Stimulated activated CD8-positive, alpha-beta memory T cell treated with anti-CD3 and anti-CD28 coated beads, Interleukin-4, amount 100 ng/mL, for 24 hours (primary cell): ENCODE measurements around the gene VSIR.

ENCODE experiments used
- DNase-seq: peaks from one replicate; pipeline ENCODE4 v3.0.0-alpha.2; 2020; ENCODE audit warnings: low read depth

VSIR gene

DNA sequence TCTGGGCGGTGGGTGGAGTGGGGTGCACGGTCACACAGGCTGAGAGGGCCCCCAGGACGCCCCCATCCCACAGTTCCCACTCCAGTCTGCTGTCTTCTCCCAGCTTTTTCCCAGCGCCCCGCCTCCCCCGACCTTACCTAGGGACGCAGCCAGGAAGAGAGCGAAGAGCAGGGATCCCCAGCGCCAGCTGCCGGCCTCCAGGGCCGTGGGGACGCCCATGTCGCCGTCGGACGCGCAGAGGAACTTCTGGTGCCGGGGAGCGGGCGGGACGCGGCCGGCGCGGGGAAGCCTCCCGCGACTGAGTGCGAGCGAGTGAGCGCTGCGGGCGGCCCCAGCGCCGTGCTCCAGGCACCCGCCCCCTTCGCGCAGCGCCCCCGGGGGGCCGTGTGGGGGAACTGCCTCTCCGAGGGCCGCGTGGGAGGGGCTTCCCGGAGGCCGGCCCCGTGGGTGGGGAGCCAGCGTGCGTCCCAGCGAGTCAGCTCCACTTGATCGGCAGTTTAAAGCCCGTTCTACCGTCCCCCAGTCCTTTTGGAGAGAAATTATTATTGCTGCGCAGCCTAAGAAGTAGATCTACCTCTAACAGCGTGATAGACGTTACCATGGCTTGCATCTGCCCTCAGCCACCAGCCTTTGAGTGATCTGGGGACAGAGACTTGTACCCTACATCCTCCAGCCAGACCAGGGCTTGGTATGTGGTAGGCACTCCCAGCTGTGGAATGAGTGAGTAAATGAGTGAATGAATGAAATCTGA is at the start of gene VSIR:
Gene VSIR (minus strand): TSS at position 300 of the 751 bp plus-strand sequence. CDS start 81 bp downstream, at position 219.
- peak; percentile 91 for DNase-seq

DNA sequence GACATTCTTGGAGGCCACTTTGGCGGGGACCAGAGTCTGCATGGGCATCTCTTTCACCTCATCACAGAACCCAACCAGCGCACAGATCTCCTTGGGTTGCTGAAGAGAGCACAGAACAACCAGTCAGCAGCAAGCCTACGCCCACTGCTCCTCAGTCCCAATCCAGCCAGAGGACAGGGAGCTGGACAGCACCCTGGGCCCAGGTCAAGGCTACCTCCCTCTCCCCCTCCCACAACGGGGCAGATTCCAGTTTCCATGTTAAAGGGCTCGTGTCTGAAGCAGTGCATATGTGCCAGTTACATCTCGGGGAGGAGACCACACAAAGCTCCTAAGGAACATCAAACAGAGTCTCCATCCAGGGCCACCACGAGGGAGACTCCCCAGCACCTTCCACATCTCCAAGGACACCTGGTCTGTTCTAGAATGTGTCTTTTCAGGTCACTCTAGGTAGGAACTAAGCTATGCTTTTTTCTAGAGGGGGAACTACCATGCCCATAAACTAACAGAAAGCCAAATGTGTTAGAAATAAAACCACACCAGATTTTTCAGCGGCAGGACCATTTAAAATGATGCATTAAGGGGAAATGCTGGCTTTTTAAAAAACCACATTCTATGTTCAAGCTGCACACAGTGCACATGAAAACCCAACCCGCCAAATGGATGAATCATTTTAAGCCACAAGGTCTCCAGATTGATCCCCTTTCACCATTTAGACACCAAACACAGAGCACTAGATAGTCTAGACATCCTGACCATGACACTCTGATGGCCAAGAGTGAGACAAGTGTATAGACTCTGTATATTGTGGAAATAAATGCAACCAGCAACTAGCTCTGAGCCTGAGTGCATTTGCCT is 48.8 kb upstream of the VSIR start:
- DNase-seq, result no peak

GRCh38 chr10:71820966-71821365 is 47.6 kb upstream of the VSIR start:
- DNase-seq, result no peak

DNA sequence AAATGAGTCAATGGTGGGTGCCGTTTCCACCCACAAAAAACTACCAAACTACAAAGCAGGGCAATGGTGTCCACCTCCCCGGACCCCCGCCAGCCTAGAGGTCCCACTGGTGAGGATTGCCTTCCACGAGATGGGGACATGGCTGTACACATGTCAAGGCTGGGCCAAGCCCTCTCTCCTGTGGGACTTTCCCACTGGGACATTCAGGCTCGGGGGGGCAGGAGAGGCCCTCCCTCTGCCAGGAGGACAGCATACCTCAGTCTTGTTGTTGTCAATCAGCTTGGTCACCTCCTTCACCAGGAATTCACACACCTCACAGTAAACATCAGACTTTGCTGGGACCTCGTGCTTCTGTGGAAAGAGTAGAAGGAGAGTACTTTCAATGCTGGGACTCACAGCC is 46.7 kb upstream of the VSIR start:
- no peak for DNase-seq

DNA sequence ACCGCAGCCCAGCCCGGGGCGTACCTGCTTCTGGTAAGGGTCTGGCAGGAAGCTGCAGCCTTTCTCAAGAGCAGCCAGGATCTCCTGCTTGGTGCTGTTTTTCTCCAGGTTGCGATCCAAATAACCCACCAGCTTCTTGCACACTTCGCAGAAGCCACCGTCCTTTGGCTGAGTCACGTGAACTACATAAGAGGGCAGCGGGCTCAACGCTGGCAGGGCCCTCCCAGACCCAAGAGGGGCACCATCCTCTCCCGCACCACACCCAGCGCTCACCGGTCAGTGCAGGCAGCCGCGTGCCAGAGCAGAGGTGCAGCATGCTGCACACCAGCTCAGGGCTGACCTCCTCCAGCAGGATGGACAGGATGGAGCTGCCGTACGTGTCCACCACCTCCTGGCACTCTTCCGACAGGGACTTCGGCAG is 46.1 kb upstream of the VSIR start:
- no peak for DNase-seq

DNA sequence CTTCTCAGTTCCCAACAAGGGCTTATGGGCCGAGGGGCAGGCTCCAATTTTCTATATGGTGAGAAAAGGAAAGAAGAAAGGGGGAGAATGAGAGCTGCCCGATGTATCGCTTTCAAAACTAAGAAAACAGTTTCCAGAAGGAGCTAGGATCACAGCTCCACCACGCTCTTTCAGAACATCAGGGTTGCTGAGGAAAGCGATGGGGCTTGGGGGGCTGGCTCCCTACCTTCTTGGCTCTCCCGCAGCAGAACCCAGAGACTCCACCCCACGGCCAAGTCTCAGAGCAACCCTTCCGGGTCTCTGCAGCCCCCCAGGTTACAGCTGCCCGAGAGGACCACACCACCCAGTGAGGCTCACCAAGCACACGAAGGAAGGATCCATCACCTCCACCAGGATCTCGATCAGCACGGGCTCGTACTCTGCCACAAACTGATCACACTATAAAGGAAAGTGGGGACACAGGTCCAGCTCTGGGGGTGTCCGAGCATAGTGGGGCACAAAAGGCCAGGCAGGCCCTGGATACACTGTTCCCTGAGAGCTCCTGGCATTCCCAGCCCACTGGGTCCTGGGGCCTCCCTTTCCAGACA is 45.4 kb upstream of the VSIR start:
- DNase-seq, result no peak

GRCh38 chr10:71817831-71818655 is 44.7 kb upstream of the VSIR start:
- no peak for DNase-seq

- DNase-seq, result no peak
Measured at GRCh38 chr10:71816936-71817618, 43.8 kb upstream of the VSIR start.

- DNase-seq, result no peak
Measured at GRCh38 chr10:71816421-71816851, 43.1 kb upstream of the VSIR start.

DNA sequence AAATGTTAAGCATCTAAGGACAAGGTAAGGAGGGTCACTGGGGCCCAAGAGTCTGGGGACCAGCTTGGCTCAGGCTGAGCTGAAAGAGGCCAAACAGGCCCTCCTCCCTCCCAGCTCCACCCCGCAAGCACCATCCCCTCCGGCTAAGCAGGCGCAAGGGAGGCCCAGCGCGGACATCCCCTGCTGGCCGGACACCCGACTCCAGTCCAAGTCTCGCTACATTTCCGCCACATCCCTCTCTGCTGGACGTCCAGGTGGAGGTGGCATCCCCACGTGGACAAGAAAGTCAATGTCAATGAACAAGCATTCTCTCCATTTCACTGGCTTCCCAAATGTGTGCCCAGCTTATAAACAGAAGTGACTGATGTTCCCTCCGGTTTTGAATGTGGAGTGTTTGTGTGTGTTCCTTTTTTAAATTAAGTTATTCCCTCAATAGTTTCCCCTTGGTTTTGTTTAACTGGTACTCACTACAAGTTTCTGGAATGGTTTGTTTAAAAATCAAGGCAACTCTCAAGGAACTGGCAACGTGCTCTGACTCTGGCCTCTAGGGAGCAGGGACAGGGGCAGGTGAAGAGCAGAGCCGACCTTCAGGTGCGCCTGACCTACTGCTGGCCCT is 42.3 kb upstream of the VSIR start:
- no peak for DNase-seq

- DNase-seq, result no peak
Measured at GRCh38 chr10:71814922-71815411, 41.6 kb upstream of the VSIR start.

- DNase-seq, result no peak
Measured at GRCh38 chr10:71812913-71813590, 39.7 kb upstream of the VSIR start.

DNA sequence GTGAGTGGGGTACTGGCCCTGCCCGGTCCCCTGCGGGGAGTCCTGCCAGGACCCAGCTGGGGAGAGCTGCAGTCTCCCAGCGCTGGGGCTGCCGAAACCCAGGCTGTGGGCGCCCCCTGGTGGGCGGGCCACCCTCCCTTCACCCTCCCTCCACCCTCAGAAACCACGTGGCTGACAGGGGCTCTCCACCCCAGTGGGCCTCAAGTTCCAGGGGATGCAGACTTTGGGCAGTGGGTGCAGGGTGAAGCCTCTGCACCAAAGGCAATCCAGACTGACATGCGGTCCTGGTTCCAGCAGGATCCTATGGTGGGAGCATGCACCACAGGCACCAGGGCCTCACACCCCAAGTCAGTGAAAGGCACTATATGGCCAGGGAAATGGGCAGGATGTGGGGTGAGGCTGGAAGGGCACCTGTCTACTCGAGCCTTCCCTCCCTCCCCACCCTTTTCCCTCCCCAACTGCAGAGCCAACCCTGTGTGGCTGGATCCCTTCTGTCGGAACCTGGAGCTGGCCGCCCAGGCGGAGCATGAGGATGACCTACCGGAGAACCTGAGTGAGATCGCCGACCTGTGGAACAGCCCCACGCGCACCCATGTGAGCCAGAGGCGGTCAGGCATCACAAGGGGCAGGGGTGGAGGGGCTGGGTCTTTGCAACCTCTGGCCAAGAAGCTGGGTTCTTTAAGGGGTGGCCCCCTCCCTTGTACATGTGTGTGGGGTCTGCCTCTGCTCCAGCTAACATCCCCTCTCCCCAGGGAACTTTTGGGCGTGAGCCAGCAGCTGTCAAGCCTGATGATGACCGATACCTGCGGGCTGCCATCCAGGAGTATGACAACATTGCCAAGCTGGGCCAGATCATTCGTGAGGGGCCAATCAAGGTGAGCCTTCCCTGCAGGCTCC is 38.9 kb upstream of the VSIR start:
- peak; percentile 74 for DNase-seq

GRCh38 chr10:71811351-71811750 is 38.0 kb upstream of the VSIR start:
- DNase-seq, result no peak

DNA sequence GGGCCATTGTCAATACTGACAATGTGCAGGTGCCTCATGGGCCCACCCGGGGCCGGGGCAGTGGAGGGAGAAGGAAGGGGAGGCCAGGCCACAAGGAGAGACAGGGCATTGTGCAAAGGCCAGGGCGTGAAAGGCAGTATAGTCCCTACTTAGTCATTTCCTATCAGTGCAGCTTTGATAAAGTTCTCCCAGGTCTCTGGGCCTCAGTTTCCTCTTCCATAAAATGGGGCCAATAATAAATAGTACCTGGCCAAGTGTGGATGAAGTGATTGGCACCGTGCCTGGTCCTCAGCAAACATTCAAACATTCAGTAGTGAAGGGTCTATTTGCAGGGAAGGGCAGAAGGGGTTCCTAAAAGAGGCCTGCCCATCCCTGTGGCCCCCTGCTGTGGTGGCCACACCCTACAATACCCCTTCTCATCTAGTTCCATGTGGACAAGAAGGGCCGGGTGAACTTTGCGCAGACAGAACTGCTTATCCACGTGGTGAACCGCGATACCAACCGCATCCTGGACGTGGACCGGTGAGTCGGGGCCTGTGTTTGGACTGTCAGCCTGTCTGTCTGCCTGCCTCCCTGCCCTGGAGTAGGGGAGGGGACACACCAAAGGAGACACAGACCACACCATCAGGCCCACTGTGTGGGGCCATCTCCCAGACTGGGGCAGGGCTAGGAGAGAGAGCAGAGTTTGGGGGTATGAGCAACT is 36.9 kb upstream of the VSIR start:
- DNase-seq, result no peak

DNA sequence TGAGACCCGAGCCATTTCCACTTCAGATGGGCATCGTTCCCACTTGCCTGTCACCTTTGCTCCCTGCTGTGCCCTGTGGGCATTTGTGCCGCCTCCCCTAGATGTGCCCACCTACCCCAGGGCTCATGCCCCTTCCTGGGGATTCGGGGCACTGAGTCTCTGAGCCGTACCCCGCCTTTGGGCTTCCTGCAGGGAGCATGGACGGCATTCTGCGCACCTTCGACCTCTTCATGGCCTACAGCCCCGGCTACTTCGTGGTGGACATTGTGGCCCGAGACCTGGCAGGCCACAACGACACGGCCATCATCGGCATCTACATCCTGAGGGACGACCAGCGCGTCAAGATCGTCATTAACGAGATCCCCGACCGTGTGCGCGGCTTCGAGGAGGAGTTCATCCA is 36.3 kb upstream of the VSIR start:
- no peak for DNase-seq

DNA sequence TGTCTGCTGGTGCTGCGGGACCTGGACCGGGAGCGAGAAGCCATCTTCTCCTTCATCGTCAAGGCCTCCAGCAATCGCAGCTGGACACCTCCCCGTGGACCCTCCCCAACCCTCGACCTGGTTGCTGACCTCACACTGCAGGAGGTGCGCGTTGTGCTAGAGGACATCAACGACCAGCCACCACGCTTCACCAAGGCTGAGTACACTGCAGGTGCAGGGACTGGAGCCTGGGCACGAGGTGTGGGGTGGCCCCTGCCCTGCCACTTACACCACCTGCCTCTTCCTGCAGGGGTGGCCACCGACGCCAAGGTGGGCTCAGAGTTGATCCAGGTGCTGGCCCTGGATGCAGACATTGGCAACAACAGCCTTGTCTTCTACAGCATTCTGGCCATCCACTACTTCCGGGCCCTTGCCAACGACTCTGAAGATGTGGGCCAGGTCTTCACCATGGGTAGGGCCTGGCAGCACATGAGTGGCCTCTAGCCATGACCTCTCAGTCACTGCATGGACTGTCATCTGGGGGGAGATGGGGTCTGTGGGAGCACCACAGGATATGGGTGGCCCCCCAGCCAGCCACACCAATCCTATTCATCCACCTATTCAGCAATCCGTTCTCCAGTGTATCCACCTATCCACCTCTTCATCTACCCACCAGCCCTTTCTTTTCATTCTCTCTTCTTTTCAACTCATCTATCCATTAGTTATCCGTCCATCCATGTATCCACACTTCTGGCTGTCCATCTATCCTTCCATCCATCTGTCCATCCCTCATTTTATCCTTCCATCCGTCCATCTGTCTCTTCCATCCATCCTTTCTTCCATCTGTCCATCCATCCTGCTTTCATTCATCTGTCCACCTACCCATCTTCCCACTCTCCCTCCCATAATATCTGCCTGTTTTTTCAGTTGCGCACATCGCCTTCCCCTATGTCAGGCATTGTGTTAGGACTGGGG is 34.5 kb upstream of the VSIR start:
- DNase-seq, result no peak
